SH-SY5Y (cell line): ENCODE measurements around the gene S100A13.

ENCODE experiments used
- GATA2 ChIP-seq: IDR thresholded peaks from 2 replicates; pipeline ENCODE4 v1.6.1; 2011; ENCODE audit warnings: mild to moderate bottlenecking, low read depth, low read length
- GATA3 ChIP-seq: IDR thresholded peaks from 2 replicates; pipeline ENCODE4 v1.6.1; 2011; ENCODE audit warnings: low read depth, mild to moderate bottlenecking, low read length, moderate library complexity

DNA sequence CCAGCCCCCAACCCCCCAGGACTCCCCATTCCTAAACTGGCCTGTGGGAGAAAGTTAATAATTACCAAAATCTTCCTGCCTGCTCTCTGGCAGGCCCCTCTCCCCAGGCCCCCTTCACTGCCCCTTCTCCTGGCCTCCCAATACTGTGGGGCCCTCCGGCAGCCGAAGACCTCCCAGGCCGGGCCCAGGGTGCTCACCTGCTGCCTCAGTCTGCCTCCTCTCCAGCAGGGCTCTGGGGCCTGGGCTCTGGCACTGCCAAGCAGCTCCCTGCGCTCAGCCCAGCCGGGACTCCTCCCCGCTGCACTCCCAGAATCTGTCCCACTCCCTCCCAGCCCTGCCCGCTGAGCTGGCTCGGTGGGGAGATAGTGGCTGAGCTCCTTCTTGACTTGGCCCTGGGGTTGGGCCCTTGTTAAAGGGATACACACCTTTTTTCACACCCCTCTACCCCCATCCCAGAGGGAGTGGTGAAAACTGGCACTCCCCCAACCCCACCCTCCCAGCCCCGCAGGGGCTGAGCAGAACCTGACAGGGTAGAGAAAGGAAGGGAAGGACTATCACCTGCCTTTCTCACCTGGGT is 14.5 kb downstream of the S100A13 start, which contains the start of gene S100A16:
- no peak for TF ChIP-seq GATA2
- TF ChIP-seq GATA3: no peak
